Sigmoid colon (tissue), 7 donors: ENCODE results near the gene USO1. TPM values are rescaled to one million over a fixed set of nuclear protein-coding genes. Genes with fewer than 3 reads are reported as not detected.
"Not testable (repeated sequence)": the region's sequence is repeated elsewhere in the genome, so short reads cannot be mapped to it uniquely, and the experiment has no call there.

Source experiments
- DNase-seq: peaks from one replicate; pipeline ENCODE4 v3.0.0-alpha.2; 2019
- H3K27ac ChIP-seq, 4 donors: fragments of 200-600 bp; sonication (generic); one replicate each; pipeline ENCODE4 v1.5.1; 2016 to 2019; ENCODE audit warnings: mild to moderate bottlenecking in 1 of 4
- H3K27me3 ChIP-seq, 3 donors: fragments of 200-600 bp; sonication (generic); one replicate each; pipeline ENCODE4 v1.5.1; 2019; ENCODE audit warnings: mild to moderate bottlenecking in 1 of 3
- H3K36me3 ChIP-seq, 4 donors: fragments of 200-600 bp; sonication (generic); one replicate each; pipeline ENCODE4 v1.5.1; 2016 to 2019
- H3K4me1 ChIP-seq, 4 donors: fragments of 200-600 bp; sonication (generic); one replicate each; pipeline ENCODE4 v1.5.1; 2017 to 2019
- H3K4me3 ChIP-seq, 4 donors: fragments of 200-600 bp; sonication (generic); one replicate each; pipeline ENCODE4 v1.5.1; 2017 to 2019; ENCODE audit warnings: mild to moderate bottlenecking in 2 of 4, moderate library complexity in 1 of 4
- H3K9me3 ChIP-seq, 4 donors: fragments of 200-600 bp in 3 of 4; sonication (generic) in 3 of 4; one replicate each; pipeline versions ENCODE4 v1.5.1 to v1.6.1; 2013 to 2019
- EP300 ChIP-seq, 4 donors: sonication (generic); formaldehyde crosslinking; IDR thresholded peaks; one replicate each; pipeline ENCODE4 v1.6.1; 2017; ENCODE audit warnings: antibody characterized with exemption in 4 of 4
- POLR2A ChIP-seq, 2 donors: fragments of 450-650 bp; IDR thresholded peaks; one replicate each; pipeline ENCODE4 v1.6.1; 2016; ENCODE audit warnings: antibody characterized with exemption in 2 of 2, mild to moderate bottlenecking in 2 of 2, moderate library complexity in 2 of 2
- POLR2AphosphoS5 ChIP-seq, 4 donors: sonication (generic); formaldehyde crosslinking; IDR thresholded peaks; one replicate each; pipeline ENCODE4 v1.6.1; 2017; ENCODE audit warnings: antibody characterized with exemption in 4 of 4
- WGBS, 2 donors: extraction: QIAGEN DNeasy Blood & Tissue Kit; methylation state at CpG; one replicate each; pipeline ENCODE4 v1.1.7; 2013; 5-methylcytosine and 5-hydroxymethylcytosine counted together
- intact Hi-C: fragments of 100-400 bp; cut with DNase I; formaldehyde crosslinking; loops from one replicate; pipeline ENCODE4 v1.15.1; 2023
- polyA plus RNA-seq, 3 donors: library from polyadenylated mRNA; stranded (reverse); fragments of 200-250 nt; gene quantifications; one replicate each; pipeline ENCODE4 v1.2.3, GENCODE V29; 2013
- total RNA-seq, 4 donors: library from RNA; depleted of rRNA; stranded (reverse); fragments of >200 nt; gene quantifications; one replicate each; pipeline ENCODE4 v1.1.0, GENCODE V29; 2016
- TF ChIP-seq, protein P1 (sequence below), 4 experiments: fragments of 450-650 bp in 3 of 4; fragments of 200-600 bp in 1 of 4; IDR thresholded peaks; one replicate each; pipeline ENCODE4 v1.5.1; 2016 to 2019; ENCODE audit warnings: antibody characterized with exemption in 4 of 4, mild to moderate bottlenecking in 3 of 4, moderate library complexity in 2 of 4
- donor health status: healthy with polysubstance abuse.
- donor health status: Bipolar disorder and iron deficiency.
- donor health status: healthy.

The USO1 gene
- total and polyA plus RNA-seq, 7 donors, result 21.0 to 99.4 (median 66.5) TPM

DNA sequence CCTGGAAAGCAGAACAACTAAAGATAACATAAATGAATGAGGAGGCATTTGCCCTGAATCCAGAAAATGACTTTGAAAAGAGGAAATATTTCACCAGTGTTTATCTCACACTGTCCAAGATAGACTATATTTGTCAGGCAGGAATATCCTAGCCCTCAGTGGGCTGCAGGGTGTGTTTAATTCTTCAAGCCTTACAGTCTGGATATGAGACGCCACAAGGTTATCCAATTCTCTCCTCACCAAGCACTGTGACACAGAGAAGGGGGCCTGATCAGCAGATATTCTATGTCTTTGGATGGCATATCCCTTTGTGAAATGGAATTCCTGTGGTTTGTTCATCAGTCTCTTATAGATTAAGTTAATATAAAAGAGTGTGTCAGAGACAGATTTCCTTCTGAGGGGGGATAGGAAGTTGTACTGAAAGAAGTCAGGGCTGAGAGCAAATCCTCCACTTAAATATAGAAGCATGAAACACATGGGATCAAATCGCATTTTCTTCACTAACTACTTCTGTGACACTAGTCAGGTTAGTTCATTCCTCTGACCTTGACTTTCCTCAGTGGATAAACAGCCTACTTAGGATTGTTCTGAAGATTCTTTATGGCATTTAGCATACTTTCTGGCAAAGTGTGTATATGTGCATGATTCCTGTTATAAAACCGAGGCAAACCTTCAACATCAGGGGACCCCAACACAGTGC, 44.4 kb upstream of the USO1 start:
- intact Hi-C loops, result no loop called here
- H3K4me1 ChIP-seq, result no peaks in the 10 kb centered on the region
- no peaks in the 10 kb centered on the region for H3K9me3 ChIP-seq
- H3K27ac ChIP-seq, result no peak overlapping the region
- 90 to 92% methylated on average over 3 of the region's 3 CpGs for whole genome bisulfite sequencing, 2 donors
- TF ChIP-seq POLR2A (IDR thresholded peaks at IDR 0.05) (no peak), EP300 (IDR thresholded peaks at IDR 0.05) (no peak), POLR2AphosphoS5 (IDR thresholded peaks at IDR 0.05) (no peak)
- TF ChIP-seq, protein P1, sequence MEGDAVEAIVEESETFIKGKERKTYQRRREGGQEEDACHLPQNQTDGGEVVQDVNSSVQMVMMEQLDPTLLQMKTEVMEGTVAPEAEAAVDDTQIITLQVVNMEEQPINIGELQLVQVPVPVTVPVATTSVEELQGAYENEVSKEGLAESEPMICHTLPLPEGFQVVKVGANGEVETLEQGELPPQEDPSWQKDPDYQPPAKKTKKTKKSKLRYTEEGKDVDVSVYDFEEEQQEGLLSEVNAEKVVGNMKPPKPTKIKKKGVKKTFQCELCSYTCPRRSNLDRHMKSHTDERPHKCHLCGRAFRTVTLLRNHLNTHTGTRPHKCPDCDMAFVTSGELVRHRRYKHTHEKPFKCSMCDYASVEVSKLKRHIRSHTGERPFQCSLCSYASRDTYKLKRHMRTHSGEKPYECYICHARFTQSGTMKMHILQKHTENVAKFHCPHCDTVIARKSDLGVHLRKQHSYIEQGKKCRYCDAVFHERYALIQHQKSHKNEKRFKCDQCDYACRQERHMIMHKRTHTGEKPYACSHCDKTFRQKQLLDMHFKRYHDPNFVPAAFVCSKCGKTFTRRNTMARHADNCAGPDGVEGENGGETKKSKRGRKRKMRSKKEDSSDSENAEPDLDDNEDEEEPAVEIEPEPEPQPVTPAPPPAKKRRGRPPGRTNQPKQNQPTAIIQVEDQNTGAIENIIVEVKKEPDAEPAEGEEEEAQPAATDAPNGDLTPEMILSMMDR (IDR thresholded peaks at IDR 0.05), result no peak
- no peak overlapping the region for H3K4me3 ChIP-seq
- no peaks in the 10 kb centered on the region for H3K36me3 ChIP-seq
- H3K27me3 ChIP-seq, result no peaks in the 10 kb centered on the region
- no peak for DNase-seq

DNA sequence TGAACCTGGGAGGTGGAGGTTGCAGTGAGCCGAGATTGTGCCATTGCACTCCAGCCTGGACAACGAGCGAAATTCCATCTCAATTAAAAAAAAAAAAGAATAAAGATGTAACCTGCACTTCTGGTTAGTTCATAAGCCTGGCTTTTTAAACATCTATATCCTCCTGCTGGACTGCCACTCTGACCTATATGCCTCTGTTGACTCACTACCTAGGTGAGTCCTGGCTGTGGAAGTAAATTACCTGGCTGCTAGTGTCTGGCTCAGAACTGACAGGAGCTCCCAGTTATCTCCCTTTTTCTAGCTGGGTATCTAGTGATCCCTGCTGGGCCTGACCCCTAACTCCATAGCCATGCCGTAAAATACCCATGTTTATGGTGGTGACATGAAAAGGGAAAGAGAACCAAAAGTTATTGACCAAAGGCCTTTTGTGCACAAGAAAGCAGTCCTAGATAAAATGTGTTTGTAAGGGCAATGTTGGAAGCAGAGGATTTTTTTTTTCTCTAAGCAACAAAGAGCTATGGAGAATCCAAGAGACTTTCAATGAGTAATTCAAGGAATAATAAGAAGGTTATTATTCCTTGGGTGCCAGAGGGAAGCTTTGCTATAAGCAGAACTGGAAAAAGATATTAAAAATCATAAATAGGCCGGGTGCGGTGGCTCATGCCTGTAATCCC, 40.8 kb upstream of the USO1 start:
- TF ChIP-seq EP300 (IDR thresholded peaks at IDR 0.05) (no peak), POLR2A (IDR thresholded peaks at IDR 0.05) (no peak), POLR2AphosphoS5 (IDR thresholded peaks at IDR 0.05) (no peak)
- TF ChIP-seq, protein P1 (IDR thresholded peaks at IDR 0.05), result no peak
- Histone ChIP-seq H3K4me1 (no peaks in the 10 kb centered on the region), H3K9me3 (no peaks in the 10 kb centered on the region), H3K27ac (no peak overlapping the region), H3K27me3 (no peaks in the 10 kb centered on the region), H3K4me3 (no peak overlapping the region), H3K36me3 (no peaks in the 10 kb centered on the region)
- intact Hi-C loops, result no loop called here
- 89 to 90% methylated on average over 6 of the region's 6 CpGs for WGBS, 2 donors
- no peak for DNase-seq

DNA sequence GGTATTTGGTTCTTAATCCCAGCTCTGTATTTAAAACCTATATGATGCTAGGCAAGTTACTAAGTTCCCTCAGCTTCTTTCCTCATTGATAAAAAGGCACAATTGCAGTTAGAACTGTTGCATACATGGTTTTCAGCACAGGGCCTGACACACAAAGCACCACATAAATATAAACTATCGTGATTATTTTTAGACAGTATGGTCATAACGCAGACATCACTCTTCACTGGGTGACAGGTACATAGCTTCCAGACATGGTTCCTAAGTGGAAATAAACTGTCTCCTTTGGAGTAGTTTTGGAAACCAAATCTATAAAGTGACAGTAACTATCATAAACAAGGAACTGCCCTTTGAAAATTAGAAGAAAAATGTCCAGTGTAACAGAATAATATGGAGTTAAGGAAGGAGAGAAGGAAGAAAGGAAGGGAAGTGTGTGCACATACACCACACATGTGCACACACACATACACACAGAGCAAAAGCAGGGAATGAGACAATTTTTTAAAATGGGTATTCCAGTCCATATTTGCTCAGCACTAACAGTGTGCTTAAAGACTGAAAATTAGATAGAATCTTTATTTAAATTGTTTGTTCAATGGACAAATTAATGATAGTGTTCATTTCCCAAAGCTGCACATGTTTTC, 38.7 kb upstream of the USO1 start:
- WGBS, 2 donors, result 80 to 86% methylated on average over 2 of the region's 2 CpGs
- peak overlapping the region in 1 of 4 donors; percentile 4 for H3K27ac ChIP-seq

DNA sequence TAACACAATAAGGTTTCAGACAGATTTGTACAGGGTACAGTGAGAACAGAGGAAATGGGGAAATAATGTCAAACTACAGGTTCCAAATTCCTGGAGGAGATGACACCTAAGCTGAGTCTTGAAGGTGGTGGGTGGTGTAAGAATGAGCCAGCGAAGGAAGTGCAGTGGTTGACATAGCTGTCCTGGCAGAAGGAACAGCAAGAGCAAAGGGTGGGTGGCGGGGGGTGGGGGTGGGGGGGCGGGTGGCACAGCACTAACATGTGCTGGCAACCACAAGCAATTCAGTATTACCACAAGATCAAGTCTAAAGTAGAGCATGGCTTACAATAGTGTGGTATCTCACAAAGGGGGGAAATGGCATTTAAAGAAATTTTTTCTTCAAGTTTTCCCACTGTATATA, 38.0 kb upstream of the USO1 start:
- H3K27me3 ChIP-seq, result no peaks in the 10 kb centered on the region
- WGBS, 2 donors, result 68 to 95% methylated on average over 3 of the region's 3 CpGs
- H3K4me3 ChIP-seq, result no peak overlapping the region
- intact Hi-C loops, result no loop called here
- H3K4me1 ChIP-seq, result no peaks in the 10 kb centered on the region
- DNase-seq, result no peak
- no peaks in the 10 kb centered on the region for H3K36me3 ChIP-seq
- H3K27ac ChIP-seq, result peak overlapping the region in 1 of 4 donors; percentile 4
- TF ChIP-seq, protein P1 (IDR thresholded peaks at IDR 0.05), result no peak
- TF ChIP-seq POLR2A (IDR thresholded peaks at IDR 0.05), result no peak
- no peaks in the 10 kb centered on the region for H3K9me3 ChIP-seq

More for the DNA sequence above, 38.7 kb upstream of the USO1 start:
- Histone ChIP-seq H3K4me1 (no peaks in the 10 kb centered on the region), H3K27me3 (no peaks in the 10 kb centered on the region), H3K36me3 (no peaks in the 10 kb centered on the region), H3K4me3 (no peak overlapping the region), H3K9me3 (no peaks in the 10 kb centered on the region)
- intact Hi-C loops, result no loop called here
- no peak for DNase-seq
- TF ChIP-seq, protein P1 (IDR thresholded peaks at IDR 0.05), result no peak

DNA sequence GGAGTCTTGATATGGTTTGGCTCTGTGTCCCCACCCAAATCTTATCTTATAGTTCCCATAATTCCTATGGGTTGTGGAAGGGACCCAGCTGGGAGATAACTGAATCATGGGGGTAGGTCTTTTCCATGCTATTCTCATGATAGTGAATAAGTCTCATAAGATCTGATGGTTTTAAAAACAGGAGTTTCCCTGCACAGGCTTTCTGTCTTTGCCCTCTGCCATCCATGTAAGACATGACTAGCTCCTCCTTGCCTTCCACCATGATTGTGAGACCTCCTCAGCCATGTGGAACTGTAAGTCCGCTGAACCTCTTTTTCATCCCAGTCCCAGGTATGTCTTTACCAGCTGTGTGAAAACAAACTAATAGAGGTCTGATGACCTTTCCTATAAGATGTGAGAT, 37.3 kb upstream of the USO1 start:
- H3K27ac ChIP-seq, H3K4me3 ChIP-seq, H3K9me3 ChIP-seq, intact Hi-C loops, H3K4me1 ChIP-seq, H3K36me3 ChIP-seq, H3K27me3 ChIP-seq, DNase-seq: not testable (repeated sequence)
- WGBS, 2 donors, result 96 to 100% methylated on average over 1 of the region's 1 CpG

DNA sequence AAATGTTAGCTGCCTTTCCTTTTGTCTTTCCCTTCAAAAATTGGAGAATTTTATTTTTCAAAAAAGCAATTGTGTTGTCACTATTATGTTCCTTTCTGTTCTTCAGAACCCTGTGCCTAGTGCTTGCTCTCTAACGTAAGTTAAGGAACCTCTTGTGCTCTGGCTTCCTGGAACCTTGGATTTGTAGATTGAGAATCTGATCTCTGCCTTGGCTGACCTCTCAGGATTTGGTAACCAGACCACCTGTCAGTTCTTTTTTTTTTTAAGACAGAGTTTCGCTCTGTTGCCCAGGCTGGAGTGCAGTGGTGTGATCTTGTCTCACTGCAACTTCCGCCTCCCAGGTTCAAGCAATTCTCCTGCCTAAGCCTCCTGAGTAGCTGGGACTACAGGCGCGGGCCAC, 32.3 kb upstream of the USO1 start:
- DNase-seq, H3K4me3 ChIP-seq, H3K27me3 ChIP-seq, H3K9me3 ChIP-seq, H3K27ac ChIP-seq, H3K36me3 ChIP-seq, intact Hi-C loops: not testable (repeated sequence)
- 95 to 96% methylated on average over 5 of the region's 5 CpGs for WGBS, 2 donors
- H3K4me1 ChIP-seq, result peaks cover 0 to 12% (median 4%) of the 10 kb centered on the region in 4 donors
